Measurements from ENCODE around the gene RPL31.

- TF ChIP-seq CTCF (IDR thresholded peaks at IDR 0.05; ENCODE audit: insufficient read depth, low read depth, low read length): no peak
- no peak for TF ChIP-seq EZH2 (IDR thresholded peaks at IDR 0.05; ENCODE audit: insufficient read depth, low read length)
Measured at GRCh38 chr2:101047075-101047766, 45.1 kb downstream of the RPL31 start.
